Psoas muscle (tissue), 8 donors: ENCODE measurements around the gene ZFYVE26. TPM values are rescaled to one million over a fixed set of nuclear protein-coding genes. Genes with fewer than 3 reads are reported as not detected.

Experiments used
- ATAC-seq, 4 donors: fragments of 200-7000 bp; cut with Tn5 transposase; one replicate each; pipeline ENCODE4 v1.9.1; 2020; ENCODE audit warnings: moderate library complexity in 3 of 4, mild to moderate bottlenecking in 2 of 4
- DNase-seq, 2 donors: peaks; one replicate each; pipeline ENCODE4 v3.0.0-alpha.2; 2020
- H3K27ac ChIP-seq: fragments of 200-600 bp; one replicate; pipeline ENCODE4 v1.8.0; 2022
- H3K27me3 ChIP-seq, 3 donors: fragments of 200-600 bp in 1 of 3; one replicate each; pipeline versions ENCODE4 v1.6.1 to v1.8.0; 2013 to 2022; ENCODE audit warnings: low read length in 2 of 3, mild to moderate bottlenecking in 2 of 3, moderate library complexity in 1 of 3; ENCODE audit not compliant: insufficient read depth in 3 of 3
- H3K36me3 ChIP-seq, 2 donors: fragments of 200-600 bp in 1 of 2; one replicate each; pipeline versions ENCODE4 v1.6.1 to v1.8.0; 2013 to 2022; ENCODE audit warnings: low read depth in 1 of 2, mild to moderate bottlenecking in 1 of 2, moderate library complexity in 1 of 2; ENCODE audit not compliant: insufficient read depth in 1 of 2
- H3K4me1 ChIP-seq: fragments of 200-600 bp; one replicate; pipeline ENCODE4 v1.8.0; 2022
- H3K4me3 ChIP-seq: fragments of 200-600 bp; one replicate; pipeline ENCODE4 v1.8.0; 2022; ENCODE audit warnings: mild to moderate bottlenecking
- H3K9me3 ChIP-seq: fragments of 200-600 bp; one replicate; pipeline ENCODE4 v1.8.0; 2022
- CTCF ChIP-seq: fragments of 200-600 bp; IDR thresholded peaks from one replicate; pipeline ENCODE4 v1.8.0; 2022; ENCODE audit warnings: antibody characterized with exemption
- WGBS, 3 donors: extraction: QIAGEN DNeasy Blood & Tissue Kit; methylation state at CpG; one replicate each; pipeline versions ENCODE4 v1.1.6 to v1.1.7; 2013; 5-methylcytosine and 5-hydroxymethylcytosine counted together
- intact Hi-C, 2 donors: fragments of 100-400 bp; cut with DNase I; formaldehyde crosslinking; loops; one replicate each; pipeline versions ENCODE4 v1.11.0 to v1.14.2; 2022
- polyA plus RNA-seq, 3 donors: library from polyadenylated mRNA; stranded (reverse); fragments of 200-250 nt; gene quantifications; one replicate each; pipeline ENCODE4 v1.2.3, GENCODE V29; 2013
- total RNA-seq, 4 donors: library from RNA; stranded (reverse); fragmentation: NEBNext Ultra II Directional in 2 of 4; extraction: Animal tissue kit (Norgen Biotek cat#: 25700) in 2 of 4; gene quantifications; one replicate each; pipeline versions ENCODE4 v1.2.1 to v1.2.4, GENCODE V29; 2021 to 2023
- donor health status: healthy with polysubstance abuse.
- donor health status: DM: no; HTN: no; CAD: no; lungs with moderate emphysema.
- donor health status: Bipolar disorder and iron deficiency.
- donor health status: healthy.
- donor health status: DM: yes; HTN: yes; CAD: no.
- donor health status: DM: no; HTN: no; CAD: no.
- donor health status: DM: no; HTN: no; CAD: no.
- donor health status: DM: yes; HTN: yes; CAD: no.

ZFYVE26 gene
- total and polyA plus RNA-seq, 7 donors, result 3.9 to 18.7 (median 14.9) TPM

GRCh38 chr14:67856827-67857226 is 40.4 kb upstream of the ZFYVE26 start:
- 83 to 86% (median 86%) methylated on average over 2 of the region's 2 CpGs for WGBS, 3 donors

GRCh38 chr14:67853715-67854114 is 37.3 kb upstream of the ZFYVE26 start:
- intact Hi-C loops, result no loop called here
- WGBS, 3 donors, result 85 to 90% (median 88%) methylated on average over 3 of the region's 3 CpGs
- H3K9me3 ChIP-seq, result no peaks in the 10 kb centered on the region
- ATAC-seq (no peak), DNase-seq (no peak)
- no peaks in the 10 kb centered on the region for H3K36me3 ChIP-seq
- no peak for TF ChIP-seq CTCF
- no peaks in the 10 kb centered on the region for H3K27me3 ChIP-seq
- no peak overlapping the region for H3K27ac ChIP-seq
- H3K4me1 ChIP-seq, result no peaks in the 10 kb centered on the region
- no peak overlapping the region for H3K4me3 ChIP-seq

More at GRCh38 chr14:67856827-67857226, 40.4 kb upstream of the ZFYVE26 start:
- intact Hi-C loops, result no loop called here
- H3K36me3 ChIP-seq, result no peaks in the 10 kb centered on the region
- DNase-seq (no peak), ATAC-seq (no peak)
- TF ChIP-seq CTCF, result no peak
- H3K4me1 ChIP-seq, result no peaks in the 10 kb centered on the region
- H3K9me3 ChIP-seq, result no peaks in the 10 kb centered on the region
- no peaks in the 10 kb centered on the region for H3K27me3 ChIP-seq
- H3K27ac ChIP-seq, result no peak overlapping the region
- no peak overlapping the region for H3K4me3 ChIP-seq

- H3K27ac ChIP-seq, result no peak overlapping the region
- no peaks in the 10 kb centered on the region for H3K4me1 ChIP-seq
- H3K36me3 ChIP-seq, result no peaks in the 10 kb centered on the region
- no peaks in the 10 kb centered on the region for H3K27me3 ChIP-seq
- no peak for TF ChIP-seq CTCF
- no peak overlapping the region for H3K4me3 ChIP-seq
- intact Hi-C loops, result no loop called here
- ATAC-seq, result no peak
- H3K9me3 ChIP-seq, result no peaks in the 10 kb centered on the region
- no peak for DNase-seq
These were observed 36.7 kb upstream of the ZFYVE26 start for GRCh38 chr14:67852926-67853604.

GRCh38 chr14:67851785-67852410 is 35.5 kb upstream of the ZFYVE26 start:
- WGBS, 3 donors, result 58 to 69% (median 59%) methylated on average over 9 of the region's 9 CpGs
- intact Hi-C loops, result no loop called here

More at GRCh38 chr14:67851785-67852410, 35.5 kb upstream of the ZFYVE26 start:
- Histone ChIP-seq H3K4me1 (no peaks in the 10 kb centered on the region), H3K4me3 (no peak overlapping the region), H3K9me3 (no peaks in the 10 kb centered on the region), H3K36me3 (no peaks in the 10 kb centered on the region), H3K27me3 (no peaks in the 10 kb centered on the region), H3K27ac (no peak overlapping the region)
- TF ChIP-seq CTCF, result no peak
- ATAC-seq (no peak), DNase-seq (no peak)
